DND-41 (cell line): ENCODE results near the gene GPR89B.
"Not testable (repeated sequence)": the region's sequence is repeated elsewhere in the genome, so short reads cannot be mapped to it uniquely, and the experiment has no call there.

Experiments used
- ATAC-seq: fragments of 200-7000 bp; cut with Tn5 transposase; 3 replicates; pipeline ENCODE4 v1.9.1; 2021; ENCODE audit warnings: low read depth; ENCODE audit not compliant: insufficient read depth
- DNase-seq: peaks from one replicate; pipeline ENCODE4 v3.0.0-alpha.2; 2020
- H2AFZ ChIP-seq: 2 replicates; pipeline ENCODE4 v1.6.0; 2012; ENCODE audit warnings: low read depth, low read length
- H3K27ac ChIP-seq: 2 replicates; pipeline ENCODE4 v1.5.1; 2012; ENCODE audit warnings: low read length, inconsistent platforms
- H3K27me3 ChIP-seq: fragments of 200-600 bp; sonication (generic); 2 replicates; pipeline ENCODE4 v1.6.0; 2012; ENCODE audit warnings: low read length, mild to moderate bottlenecking, inconsistent platforms; ENCODE audit not compliant: insufficient read depth, poor library complexity
- H3K36me3 ChIP-seq: 2 replicates; pipeline ENCODE4 v1.5.1; 2012; ENCODE audit warnings: low read length, inconsistent platforms; ENCODE audit not compliant: insufficient read depth
- H3K4me1 ChIP-seq: 2 replicates; pipeline ENCODE4 v1.5.1; 2012; ENCODE audit warnings: mild to moderate bottlenecking, low read length; ENCODE audit not compliant: insufficient read depth
- H3K4me2 ChIP-seq: 2 replicates; pipeline ENCODE4 v1.6.0; 2012; ENCODE audit warnings: mild to moderate bottlenecking, moderate library complexity, low read length, inconsistent platforms; ENCODE audit not compliant: insufficient read depth
- H3K4me3 ChIP-seq, 2 experiments: fragments of 200-600 bp in 1 of 2; shearing (Covaris generic) in 1 of 2; 2 replicates each; pipeline ENCODE4 v1.5.1; 2012 to 2016; ENCODE audit warnings: inconsistent platforms in 2 of 2, low read length in 2 of 2, mild to moderate bottlenecking in 2 of 2, low read depth in 1 of 2, moderate library complexity in 1 of 2
- H3K79me2 ChIP-seq: 2 replicates; pipeline ENCODE4 v1.6.0; 2012; ENCODE audit warnings: low read length, inconsistent platforms; ENCODE audit not compliant: insufficient read depth
- H3K9ac ChIP-seq: 2 replicates; pipeline ENCODE4 v1.6.0; 2012; ENCODE audit warnings: low read depth, mild to moderate bottlenecking, inconsistent platforms, low read length, moderate library complexity
- H3K9me3 ChIP-seq: 2 replicates; pipeline ENCODE4 v1.5.1; 2012; ENCODE audit warnings: low read length, moderate library complexity, mild to moderate bottlenecking, inconsistent platforms; ENCODE audit not compliant: insufficient read depth, severe bottlenecking
- H4K20me1 ChIP-seq: 2 replicates; pipeline ENCODE4 v1.6.0; 2012; ENCODE audit warnings: low read length; ENCODE audit not compliant: insufficient read depth
- EZH2 ChIP-seq: IDR thresholded peaks from 3 replicates; pipeline ENCODE4 v1.6.1; 2012; ENCODE audit warnings: borderline replicate concordance, low read depth, mild to moderate bottlenecking, moderate library complexity, low read length, inconsistent platforms; ENCODE audit not compliant: severe bottlenecking
- TF ChIP-seq, protein P1 (sequence below): IDR thresholded peaks from 2 replicates; pipeline ENCODE4 v1.5.1; 2012; ENCODE audit warnings: borderline replicate concordance, low read length, moderate library complexity, mild to moderate bottlenecking; ENCODE audit not compliant: poor library complexity, severe bottlenecking; ENCODE audit errors: extremely low read depth

GPR89B gene

DNA sequence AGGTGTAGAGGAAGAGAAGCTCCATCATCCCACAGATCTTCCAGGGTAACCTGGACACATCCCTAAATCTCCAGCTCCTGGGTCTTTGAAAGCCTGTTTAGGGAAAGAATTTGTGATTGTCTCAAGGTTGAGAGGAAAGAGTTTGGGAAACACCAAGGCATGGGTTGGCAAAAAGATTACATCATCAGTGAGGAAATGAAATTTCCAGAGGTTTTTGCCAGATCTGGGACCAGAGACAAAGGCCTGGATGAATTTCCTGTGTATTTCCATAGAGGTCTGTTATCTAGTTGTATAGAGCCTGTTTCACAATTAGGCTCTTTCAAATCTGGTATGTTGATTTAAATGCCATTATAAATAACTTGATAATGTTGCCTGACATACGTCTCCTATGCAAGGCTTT is 82.3 kb downstream of the GPR89B start:
- Histone ChIP-seq H3K36me3 (no peaks in the 10 kb centered on the region), H3K4me3 (no peak overlapping the region), H3K79me2 (no peaks in the 10 kb centered on the region), H3K4me2 (no peak overlapping the region), H4K20me1 (no peaks in the 10 kb centered on the region), H3K4me1 (no peaks in the 10 kb centered on the region), H3K27me3 (no peaks in the 10 kb centered on the region), H2AFZ (no peak overlapping the region), H3K9ac (no peak overlapping the region), H3K27ac (no peak overlapping the region), H3K9me3 (no peaks in the 10 kb centered on the region)
- DNase-seq (no peak), ATAC-seq (no peak)
- TF ChIP-seq, protein P1, sequence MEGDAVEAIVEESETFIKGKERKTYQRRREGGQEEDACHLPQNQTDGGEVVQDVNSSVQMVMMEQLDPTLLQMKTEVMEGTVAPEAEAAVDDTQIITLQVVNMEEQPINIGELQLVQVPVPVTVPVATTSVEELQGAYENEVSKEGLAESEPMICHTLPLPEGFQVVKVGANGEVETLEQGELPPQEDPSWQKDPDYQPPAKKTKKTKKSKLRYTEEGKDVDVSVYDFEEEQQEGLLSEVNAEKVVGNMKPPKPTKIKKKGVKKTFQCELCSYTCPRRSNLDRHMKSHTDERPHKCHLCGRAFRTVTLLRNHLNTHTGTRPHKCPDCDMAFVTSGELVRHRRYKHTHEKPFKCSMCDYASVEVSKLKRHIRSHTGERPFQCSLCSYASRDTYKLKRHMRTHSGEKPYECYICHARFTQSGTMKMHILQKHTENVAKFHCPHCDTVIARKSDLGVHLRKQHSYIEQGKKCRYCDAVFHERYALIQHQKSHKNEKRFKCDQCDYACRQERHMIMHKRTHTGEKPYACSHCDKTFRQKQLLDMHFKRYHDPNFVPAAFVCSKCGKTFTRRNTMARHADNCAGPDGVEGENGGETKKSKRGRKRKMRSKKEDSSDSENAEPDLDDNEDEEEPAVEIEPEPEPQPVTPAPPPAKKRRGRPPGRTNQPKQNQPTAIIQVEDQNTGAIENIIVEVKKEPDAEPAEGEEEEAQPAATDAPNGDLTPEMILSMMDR: no peak
- TF ChIP-seq EZH2: no peak

DNA sequence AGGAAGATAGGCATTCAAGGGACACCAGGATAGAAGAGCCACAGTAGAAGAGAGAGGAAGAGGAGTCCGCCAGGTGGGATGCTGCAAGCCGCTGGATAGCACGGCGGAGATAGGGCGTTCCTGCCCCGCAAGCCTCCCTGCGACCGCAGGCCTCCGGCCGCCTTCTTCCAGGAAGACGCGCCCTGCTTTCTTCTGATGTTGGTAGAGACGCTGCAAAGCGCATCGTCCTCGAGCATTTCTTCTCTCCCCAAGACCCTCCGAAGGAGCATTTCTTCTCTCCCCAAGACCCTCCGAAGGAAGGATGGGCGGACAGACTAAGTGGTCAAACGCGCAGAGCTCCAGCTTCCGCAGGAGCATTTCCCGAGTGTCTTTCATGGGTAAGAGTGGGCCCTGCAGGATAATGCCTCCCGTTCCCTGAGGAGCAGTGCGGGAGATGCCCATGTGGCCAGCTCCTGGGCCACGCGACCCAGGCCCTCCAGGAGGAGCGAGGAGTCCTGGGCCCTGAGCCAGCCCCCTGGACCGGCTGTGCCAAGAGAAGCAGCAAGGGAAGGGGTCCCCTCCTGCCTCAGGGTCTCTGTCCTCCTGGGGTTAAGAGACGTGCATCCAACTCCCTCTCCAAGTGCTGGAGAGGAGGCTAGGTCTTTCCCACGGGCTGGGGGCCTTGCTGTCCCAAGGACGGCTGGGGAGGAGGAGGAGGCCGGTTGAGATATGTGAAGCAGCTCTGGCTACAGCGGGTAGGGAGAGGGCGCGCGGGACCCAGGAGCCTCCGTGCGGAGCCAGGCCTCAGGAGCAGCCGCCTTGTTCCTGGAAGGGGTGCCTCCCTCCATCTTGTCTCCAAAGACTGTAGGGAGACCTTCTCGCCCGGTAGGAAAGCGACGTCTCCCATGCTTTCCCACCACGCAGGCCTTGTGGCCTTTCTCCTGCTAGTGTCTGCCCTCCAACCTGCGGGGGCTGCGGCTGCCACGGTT is 85.2 kb downstream of the GPR89B start:
- not testable (repeated sequence) for H3K9me3 ChIP-seq, H3K27ac ChIP-seq, H3K4me2 ChIP-seq, H3K4me3 ChIP-seq, H2AFZ ChIP-seq, H3K9ac ChIP-seq, H4K20me1 ChIP-seq, DNase-seq, ATAC-seq, H3K79me2 ChIP-seq, H3K4me1 ChIP-seq, H3K36me3 ChIP-seq, H3K27me3 ChIP-seq

DNA sequence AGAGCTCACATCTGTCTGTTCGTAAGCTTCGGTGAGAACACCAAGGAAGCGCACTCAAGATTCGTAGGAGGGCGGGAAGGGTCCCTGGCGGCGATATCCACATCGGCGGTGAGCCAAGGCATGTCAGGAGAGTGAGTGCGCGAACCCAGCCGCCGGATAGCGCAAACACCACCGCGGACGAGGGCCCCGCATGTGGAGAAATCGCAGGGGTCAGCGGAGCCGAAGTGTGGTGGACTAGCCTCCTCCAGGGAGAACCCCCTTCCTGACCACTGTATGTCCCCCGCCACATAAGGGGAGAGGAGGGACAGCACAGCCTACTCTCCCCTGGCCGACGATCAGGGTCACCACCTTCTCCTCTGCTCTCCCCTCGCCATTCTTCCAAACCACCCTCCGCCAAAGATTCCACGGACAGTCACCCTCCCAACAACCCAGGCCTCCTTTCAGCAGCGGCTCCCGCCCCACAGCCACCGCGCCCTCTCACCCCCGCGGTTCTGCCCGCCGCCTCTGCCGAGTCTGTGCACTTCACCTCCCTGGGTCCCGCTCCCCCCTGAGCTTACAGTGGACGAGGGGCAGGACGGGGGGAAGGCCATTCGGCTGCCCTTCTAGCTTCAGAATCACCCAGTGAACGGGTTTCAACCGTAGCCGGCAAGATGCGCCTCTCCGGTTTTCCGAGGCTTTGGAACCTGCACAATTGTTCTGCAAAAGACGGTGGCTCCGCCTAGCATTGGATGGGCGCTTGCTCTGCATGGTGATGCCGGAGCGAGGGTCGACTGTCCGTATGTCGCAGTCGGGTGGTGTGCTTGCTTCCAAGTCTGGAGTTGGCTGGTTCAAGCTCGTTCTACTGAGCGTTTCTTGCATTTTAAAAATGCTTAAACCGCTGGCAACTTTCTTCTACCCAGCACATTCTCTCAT is 86.3 kb downstream of the GPR89B start:
- not testable (repeated sequence) for H3K4me1 ChIP-seq, H3K4me2 ChIP-seq, H3K36me3 ChIP-seq, H3K27ac ChIP-seq, H4K20me1 ChIP-seq, H3K4me3 ChIP-seq, H3K9ac ChIP-seq, H2AFZ ChIP-seq, H3K79me2 ChIP-seq, H3K9me3 ChIP-seq, H3K27me3 ChIP-seq, ATAC-seq, DNase-seq

DNA sequence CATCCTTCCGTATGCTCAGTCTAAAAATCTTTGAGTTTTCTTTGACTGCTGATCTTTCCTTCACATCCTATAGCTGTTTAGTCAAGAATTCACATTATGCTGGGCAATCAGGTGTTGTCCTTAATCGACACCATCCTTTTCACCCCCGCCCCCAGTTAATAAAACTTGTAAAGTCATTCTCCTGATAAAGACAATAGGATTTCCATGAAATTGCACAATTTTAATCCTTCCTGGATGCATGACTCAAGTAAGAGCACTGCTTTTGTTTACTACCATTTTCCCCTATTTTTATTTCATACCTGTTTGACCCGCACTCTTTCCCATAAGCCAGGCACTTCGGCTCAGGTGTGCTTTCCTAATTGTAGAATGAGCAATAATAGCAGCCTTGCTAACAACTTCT is 96.7 kb downstream of the GPR89B start:
- not testable (repeated sequence) for H3K9ac ChIP-seq, ATAC-seq

DNA sequence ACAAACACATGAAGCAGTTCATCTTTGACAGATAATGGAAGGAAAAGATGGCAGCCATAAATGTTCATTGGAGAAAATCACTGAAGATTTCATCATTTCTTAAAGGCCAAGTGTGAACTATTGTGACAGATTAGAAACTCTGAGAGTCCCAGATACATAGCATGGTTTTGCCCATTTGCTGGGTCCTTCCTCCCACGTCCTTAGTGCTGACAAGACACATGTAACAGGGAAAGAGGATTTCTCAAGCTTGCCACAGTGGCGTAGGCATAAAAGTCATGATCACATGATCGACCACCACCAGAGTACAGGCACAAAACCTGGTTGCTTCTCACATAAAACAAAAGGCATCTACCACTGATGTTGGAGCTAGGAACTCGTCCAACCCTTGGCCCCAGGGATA is 98.8 kb downstream of the GPR89B start:
- not testable (repeated sequence) for H3K4me3 ChIP-seq, H3K27me3 ChIP-seq, H3K4me2 ChIP-seq, H3K9ac ChIP-seq, H3K9me3 ChIP-seq, ATAC-seq, H3K27ac ChIP-seq, H3K79me2 ChIP-seq, H3K36me3 ChIP-seq, DNase-seq, H4K20me1 ChIP-seq, H2AFZ ChIP-seq, H3K4me1 ChIP-seq

More for the DNA sequence above, 96.7 kb downstream of the GPR89B start:
- not testable (repeated sequence) for H3K4me1 ChIP-seq, H2AFZ ChIP-seq, H3K36me3 ChIP-seq, H3K27ac ChIP-seq, H4K20me1 ChIP-seq, DNase-seq, H3K4me3 ChIP-seq, H3K9me3 ChIP-seq, H3K79me2 ChIP-seq, H3K27me3 ChIP-seq, H3K4me2 ChIP-seq

DNA sequence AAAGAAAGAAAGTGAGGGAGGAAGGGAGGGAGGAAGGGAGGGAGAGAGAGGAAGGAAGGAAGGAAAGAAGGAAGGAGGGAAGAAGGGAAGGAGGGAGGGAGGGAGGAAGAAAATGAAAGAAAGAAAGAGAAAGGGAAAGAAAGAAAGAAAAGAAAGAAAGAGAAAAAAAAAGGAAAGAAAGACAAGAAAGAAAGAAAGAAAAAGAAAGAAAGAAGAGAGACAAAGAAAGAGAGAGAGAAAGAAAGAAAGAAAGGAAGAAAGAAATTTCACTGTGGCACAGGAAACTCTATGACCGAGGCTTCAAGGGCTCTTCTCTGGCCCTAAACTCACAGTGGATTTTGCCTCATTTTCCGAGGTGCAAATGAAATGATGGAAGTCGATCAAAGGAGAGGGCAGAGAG is 104.0 kb downstream of the GPR89B start:
- H3K9me3 ChIP-seq, H3K79me2 ChIP-seq, H3K4me3 ChIP-seq, H3K4me1 ChIP-seq, H3K4me2 ChIP-seq, H3K27ac ChIP-seq, H2AFZ ChIP-seq, ATAC-seq, H3K36me3 ChIP-seq, H3K27me3 ChIP-seq, DNase-seq, H3K9ac ChIP-seq, H4K20me1 ChIP-seq: not testable (repeated sequence)

DNA sequence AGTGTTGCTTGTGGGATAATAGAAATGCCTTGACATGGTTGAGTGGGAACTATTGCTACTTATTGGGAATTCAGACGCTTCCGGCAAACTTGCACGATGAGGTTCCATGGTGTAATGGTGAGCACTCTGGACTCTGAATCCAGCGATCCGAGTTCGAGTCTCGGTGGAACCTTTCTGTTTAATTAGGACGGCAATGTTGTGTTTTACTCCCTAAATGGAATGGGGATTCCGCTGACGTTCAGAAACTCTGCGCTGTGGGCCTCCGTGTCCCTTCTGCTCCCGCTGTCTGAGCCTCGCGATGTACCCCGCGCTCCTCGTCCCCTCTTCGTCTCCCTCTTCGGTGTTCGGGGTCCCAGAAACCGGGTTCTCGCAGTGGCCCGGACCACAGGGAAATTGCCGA is 104.5 kb downstream of the GPR89B start:
- ATAC-seq, H3K9ac ChIP-seq, H3K79me2 ChIP-seq, DNase-seq, H3K36me3 ChIP-seq, H3K27ac ChIP-seq, H2AFZ ChIP-seq, H3K4me1 ChIP-seq, H4K20me1 ChIP-seq, H3K9me3 ChIP-seq, H3K4me3 ChIP-seq, H3K4me2 ChIP-seq, H3K27me3 ChIP-seq: not testable (repeated sequence)
